Neural progenitor cell (in vitro differentiated cells): ENCODE measurements around the gene CSF1.

Experiments
- EZH2 ChIP-seq: fragments of 200-600 bp; sonication (generic); IDR thresholded peaks from 2 replicates; pipeline ENCODE4 v1.6.1; 2017; ENCODE audit warnings: antibody characterized with exemption, mild to moderate bottlenecking, moderate library complexity
- TF ChIP-seq, protein P1 (sequence below): fragments of 200-600 bp; sonication (generic); IDR thresholded peaks from 2 replicates; pipeline ENCODE4 v1.5.1; 2017; ENCODE audit warnings: antibody characterized with exemption, mild to moderate bottlenecking

DNA sequence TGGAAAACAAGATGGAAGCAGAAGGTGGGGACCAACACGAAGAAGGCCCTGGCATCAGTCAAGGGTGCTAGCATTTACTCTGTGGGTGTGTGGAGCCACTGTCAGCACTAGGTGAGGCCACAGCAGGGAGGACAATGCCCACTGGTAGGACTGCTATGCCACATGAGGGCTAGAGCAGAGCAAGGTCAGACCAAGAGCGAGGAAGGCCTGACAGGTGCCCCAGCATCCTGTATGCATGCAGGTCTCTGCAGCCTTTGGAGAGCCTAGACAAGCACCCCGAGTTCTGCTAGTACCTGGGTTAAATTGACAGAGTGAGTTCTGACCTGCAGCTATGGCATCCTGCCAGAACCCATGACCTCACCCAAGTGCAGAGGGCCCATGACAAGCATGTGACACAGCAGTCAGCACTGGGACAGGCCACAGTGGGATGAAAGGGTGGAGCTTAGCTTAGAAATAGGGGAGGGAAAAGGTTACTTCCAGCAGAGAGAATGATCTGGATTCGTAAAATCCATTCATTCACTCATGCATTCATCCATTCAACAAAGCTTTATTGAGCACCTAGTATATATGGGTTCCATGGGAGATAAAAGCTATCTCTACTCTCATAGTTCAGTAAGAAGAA, 9.0 kb upstream of the CSF1 start:
- TF ChIP-seq, protein P1, sequence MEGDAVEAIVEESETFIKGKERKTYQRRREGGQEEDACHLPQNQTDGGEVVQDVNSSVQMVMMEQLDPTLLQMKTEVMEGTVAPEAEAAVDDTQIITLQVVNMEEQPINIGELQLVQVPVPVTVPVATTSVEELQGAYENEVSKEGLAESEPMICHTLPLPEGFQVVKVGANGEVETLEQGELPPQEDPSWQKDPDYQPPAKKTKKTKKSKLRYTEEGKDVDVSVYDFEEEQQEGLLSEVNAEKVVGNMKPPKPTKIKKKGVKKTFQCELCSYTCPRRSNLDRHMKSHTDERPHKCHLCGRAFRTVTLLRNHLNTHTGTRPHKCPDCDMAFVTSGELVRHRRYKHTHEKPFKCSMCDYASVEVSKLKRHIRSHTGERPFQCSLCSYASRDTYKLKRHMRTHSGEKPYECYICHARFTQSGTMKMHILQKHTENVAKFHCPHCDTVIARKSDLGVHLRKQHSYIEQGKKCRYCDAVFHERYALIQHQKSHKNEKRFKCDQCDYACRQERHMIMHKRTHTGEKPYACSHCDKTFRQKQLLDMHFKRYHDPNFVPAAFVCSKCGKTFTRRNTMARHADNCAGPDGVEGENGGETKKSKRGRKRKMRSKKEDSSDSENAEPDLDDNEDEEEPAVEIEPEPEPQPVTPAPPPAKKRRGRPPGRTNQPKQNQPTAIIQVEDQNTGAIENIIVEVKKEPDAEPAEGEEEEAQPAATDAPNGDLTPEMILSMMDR = no peak
- TF ChIP-seq EZH2 = no peak
